ENCODE measurements around the gene TRAPPC3. TPM values are rescaled to one million over a fixed set of nuclear protein-coding genes. Genes with fewer than 3 reads are reported as not detected.

Gene TRAPPC3
- total and polyA plus RNA-seq, 2 donors (not counting 1 experiment from before 2014, with no cell fraction given), result 40.5 to 42.1 TPM

- Histone ChIP-seq H3K36me3 (replicated peaks in 1 of 2; ENCODE audit: control extremely low read depth in 1 of 2, control insufficient read depth in 1 of 2, extremely low read depth in 1 of 2, insufficient read depth in 2 of 2, low read length in 1 of 2) (peaks cover 0 to 7% of the 10 kb centered on the region in 2 experiments), H3K4me1 (ENCODE audit: control insufficient read depth in 2 of 2, insufficient read depth in 2 of 2, low read length in 2 of 2) (peaks cover 28 to 38% of the 10 kb centered on the region in 2 donors), H3K9ac (ENCODE audit: low read length) (no peak overlapping the region), H2AFZ (ENCODE audit: insufficient read depth, low read depth, low read length, poor library complexity, severe bottlenecking) (no peak overlapping the region), H4K20me1 (ENCODE audit: control insufficient read depth, insufficient read depth, low read length, poor library complexity, severe bottlenecking) (peaks cover 25% of the 10 kb centered on the region), H3K4me2 (replicated peaks; ENCODE audit: low read depth, low read length, poor library complexity, severe bottlenecking) (no peak overlapping the region), H3K27ac (ENCODE audit: low read length in 2 of 2) (no peak overlapping the region), H3K4me3 (ENCODE audit: control extremely low read depth in 1 of 5, extremely low read depth in 1 of 5, insufficient read depth in 1 of 5, low read depth in 2 of 5, low read length in 4 of 5) (no peak overlapping the region), H3K27me3 (replicated peaks in 1 of 4; ENCODE audit: control extremely low read depth in 1 of 4, control insufficient read depth in 3 of 4, insufficient read depth in 4 of 4, low read length in 3 of 4) (no peaks in the 10 kb centered on the region), H3K79me2 (ENCODE audit: control insufficient read depth, insufficient read depth, low read length) (peaks cover 90% of the 10 kb centered on the region), H3K9me3 (ENCODE audit: control extremely low read depth in 1 of 3, control insufficient read depth in 2 of 3, insufficient read depth in 1 of 3, low read length in 2 of 3) (no peaks in the 10 kb centered on the region)
- DNase-seq, result no peak
- Mint-ChIP-seq H3K4me1 (peaks cover 49% of the 10 kb centered on the region), H3K4me3 (no peak overlapping the region), H3K27me3 (no peaks in the 10 kb centered on the region), H3K27ac (no peak overlapping the region), H3K9me3 (ENCODE audit: insufficient read depth) (no peaks in the 10 kb centered on the region)
- WGBS (ENCODE audit: insufficient coverage), result no CpG with 5 or more reads among the region's 1 CpG
- ChIA-PET POLR2A (no interaction called here), CTCF (interaction anchor here (0.7 to 7.2 kb wide), 4 partner anchors 14 to 461 kb away, joined by 5 to 63 read pairs (median 6); partner anchors contain the start of gene TRAPPC3)
- ATAC-seq (ENCODE audit: low read depth), result no peak
- intact Hi-C loops (cut with micrococcal nuclease), result no loop called here
- TF ChIP-seq EZH2 (IDR thresholded peaks at IDR 0.05; ENCODE audit: borderline replicate concordance, insufficient read depth, low read depth, low read length, poor library complexity, severe bottlenecking), result no peak
- TF ChIP-seq, protein P1, sequence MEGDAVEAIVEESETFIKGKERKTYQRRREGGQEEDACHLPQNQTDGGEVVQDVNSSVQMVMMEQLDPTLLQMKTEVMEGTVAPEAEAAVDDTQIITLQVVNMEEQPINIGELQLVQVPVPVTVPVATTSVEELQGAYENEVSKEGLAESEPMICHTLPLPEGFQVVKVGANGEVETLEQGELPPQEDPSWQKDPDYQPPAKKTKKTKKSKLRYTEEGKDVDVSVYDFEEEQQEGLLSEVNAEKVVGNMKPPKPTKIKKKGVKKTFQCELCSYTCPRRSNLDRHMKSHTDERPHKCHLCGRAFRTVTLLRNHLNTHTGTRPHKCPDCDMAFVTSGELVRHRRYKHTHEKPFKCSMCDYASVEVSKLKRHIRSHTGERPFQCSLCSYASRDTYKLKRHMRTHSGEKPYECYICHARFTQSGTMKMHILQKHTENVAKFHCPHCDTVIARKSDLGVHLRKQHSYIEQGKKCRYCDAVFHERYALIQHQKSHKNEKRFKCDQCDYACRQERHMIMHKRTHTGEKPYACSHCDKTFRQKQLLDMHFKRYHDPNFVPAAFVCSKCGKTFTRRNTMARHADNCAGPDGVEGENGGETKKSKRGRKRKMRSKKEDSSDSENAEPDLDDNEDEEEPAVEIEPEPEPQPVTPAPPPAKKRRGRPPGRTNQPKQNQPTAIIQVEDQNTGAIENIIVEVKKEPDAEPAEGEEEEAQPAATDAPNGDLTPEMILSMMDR (IDR thresholded peaks at IDR 0.05), result no peak
These were observed 15.9 kb upstream of the TRAPPC3 start for GRCh38 chr1:36165145-36165544.

GRCh38 chr1:36164361-36164760, 15.1 kb upstream of the TRAPPC3 start:
- TF ChIP-seq, protein P1 (IDR thresholded peaks at IDR 0.05), result no peak
- no peak for TF ChIP-seq EZH2 (IDR thresholded peaks at IDR 0.05; ENCODE audit: borderline replicate concordance, insufficient read depth, low read depth, low read length, poor library complexity, severe bottlenecking)
- ChIA-PET CTCF (interaction anchor here (1.3 to 7.2 kb wide), 3 partner anchors 14 to 121 kb away, joined by 5 to 63 read pairs (median 51); partner anchors contain the start of gene TRAPPC3), POLR2A (no interaction called here)
- Mint-ChIP-seq H3K4me1 (peaks cover 57% of the 10 kb centered on the region), H3K4me3 (no peak overlapping the region), H3K27ac (no peak overlapping the region), H3K9me3 (ENCODE audit: insufficient read depth) (no peaks in the 10 kb centered on the region), H3K27me3 (no peaks in the 10 kb centered on the region)
- intact Hi-C loops (cut with micrococcal nuclease), result no loop called here
- DNase-seq (no peak), ATAC-seq (ENCODE audit: low read depth) (no peak)
- Histone ChIP-seq H3K27me3 (replicated peaks in 1 of 4; ENCODE audit: control extremely low read depth in 1 of 4, control insufficient read depth in 3 of 4, insufficient read depth in 4 of 4, low read length in 3 of 4) (no peaks in the 10 kb centered on the region), H4K20me1 (ENCODE audit: control insufficient read depth, insufficient read depth, low read length, poor library complexity, severe bottlenecking) (peaks cover 24% of the 10 kb centered on the region), H2AFZ (ENCODE audit: insufficient read depth, low read depth, low read length, poor library complexity, severe bottlenecking) (no peak overlapping the region), H3K79me2 (ENCODE audit: control insufficient read depth, insufficient read depth, low read length) (peaks cover 94% of the 10 kb centered on the region), H3K4me3 (ENCODE audit: control extremely low read depth in 1 of 5, extremely low read depth in 1 of 5, insufficient read depth in 1 of 5, low read depth in 2 of 5, low read length in 4 of 5) (no peak overlapping the region), H3K4me1 (ENCODE audit: control insufficient read depth in 2 of 2, insufficient read depth in 2 of 2, low read length in 2 of 2) (peaks cover 36 to 46% of the 10 kb centered on the region in 2 donors), H3K27ac (ENCODE audit: low read length in 2 of 2) (no peak overlapping the region), H3K9ac (ENCODE audit: low read length) (no peak overlapping the region), H3K36me3 (replicated peaks in 1 of 2; ENCODE audit: control extremely low read depth in 1 of 2, control insufficient read depth in 1 of 2, extremely low read depth in 1 of 2, insufficient read depth in 2 of 2, low read length in 1 of 2) (peaks cover 0 to 7% of the 10 kb centered on the region in 2 experiments), H3K4me2 (replicated peaks; ENCODE audit: low read depth, low read length, poor library complexity, severe bottlenecking) (no peak overlapping the region), H3K9me3 (ENCODE audit: control extremely low read depth in 1 of 3, control insufficient read depth in 2 of 3, insufficient read depth in 1 of 3, low read length in 2 of 3) (no peaks in the 10 kb centered on the region)
- WGBS (ENCODE audit: insufficient coverage), result 50% methylated on average over 2 of the region's 2 CpGs
